ENCODE data around the gene COMMD3. TPM values are rescaled to one million over a fixed set of nuclear protein-coding genes. Genes with fewer than 3 reads are reported as not detected.

Gene COMMD3
- total RNA-seq, 2 donors from 2014 or later: 10.4 to 14.9 TPM

DNA sequence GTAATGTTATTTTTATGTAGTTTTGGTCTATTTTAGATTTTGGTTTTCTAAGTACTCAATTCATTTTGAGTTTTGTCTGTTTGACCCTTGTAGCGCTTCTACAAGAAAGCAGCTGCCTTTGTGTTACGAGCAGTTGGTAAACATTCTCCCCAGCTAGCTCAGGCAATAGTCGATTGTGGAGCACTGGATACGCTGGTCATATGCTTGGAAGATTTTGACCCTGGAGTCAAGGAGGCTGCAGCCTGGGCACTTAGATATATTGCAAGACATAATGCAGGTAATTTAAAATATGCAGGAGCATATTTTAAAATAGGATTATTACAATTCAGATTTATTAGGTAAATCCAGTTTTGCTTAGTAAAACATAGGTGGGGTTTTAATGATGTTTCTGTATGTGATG is 52.2 kb downstream of the COMMD3 start:
- Mint-ChIP-seq H3K9me3 (no peaks in the 10 kb centered on the region), H3K4me3 (no peak overlapping the region), H3K36me3 (ENCODE audit: low read depth) (no peaks in the 10 kb centered on the region), H3K27me3 (ENCODE audit: insufficient read depth) (no peaks in the 10 kb centered on the region), H3K27ac (no peak overlapping the region), H3K4me1 (no peaks in the 10 kb centered on the region)
- Histone ChIP-seq H3K27ac (ENCODE audit: low read depth, low read length) (no peak overlapping the region), H3K9me3 (ENCODE audit: control insufficient read depth, low read length) (no peaks in the 10 kb centered on the region), H3K9ac (ENCODE audit: extremely low read depth, low read length, poor library complexity, severe bottlenecking) (no peak overlapping the region), H3K27me3 (ENCODE audit: control insufficient read depth, insufficient read depth, low read length, poor library complexity, severe bottlenecking) (no peaks in the 10 kb centered on the region), H3K4me1 (ENCODE audit: control insufficient read depth, insufficient read depth, low read length) (no peaks in the 10 kb centered on the region), H3K4me3 (ENCODE audit: low read length) (no peak overlapping the region), H3K36me3 (ENCODE audit: control insufficient read depth, insufficient read depth, low read length) (no peaks in the 10 kb centered on the region)
- TF ChIP-seq, protein P1, sequence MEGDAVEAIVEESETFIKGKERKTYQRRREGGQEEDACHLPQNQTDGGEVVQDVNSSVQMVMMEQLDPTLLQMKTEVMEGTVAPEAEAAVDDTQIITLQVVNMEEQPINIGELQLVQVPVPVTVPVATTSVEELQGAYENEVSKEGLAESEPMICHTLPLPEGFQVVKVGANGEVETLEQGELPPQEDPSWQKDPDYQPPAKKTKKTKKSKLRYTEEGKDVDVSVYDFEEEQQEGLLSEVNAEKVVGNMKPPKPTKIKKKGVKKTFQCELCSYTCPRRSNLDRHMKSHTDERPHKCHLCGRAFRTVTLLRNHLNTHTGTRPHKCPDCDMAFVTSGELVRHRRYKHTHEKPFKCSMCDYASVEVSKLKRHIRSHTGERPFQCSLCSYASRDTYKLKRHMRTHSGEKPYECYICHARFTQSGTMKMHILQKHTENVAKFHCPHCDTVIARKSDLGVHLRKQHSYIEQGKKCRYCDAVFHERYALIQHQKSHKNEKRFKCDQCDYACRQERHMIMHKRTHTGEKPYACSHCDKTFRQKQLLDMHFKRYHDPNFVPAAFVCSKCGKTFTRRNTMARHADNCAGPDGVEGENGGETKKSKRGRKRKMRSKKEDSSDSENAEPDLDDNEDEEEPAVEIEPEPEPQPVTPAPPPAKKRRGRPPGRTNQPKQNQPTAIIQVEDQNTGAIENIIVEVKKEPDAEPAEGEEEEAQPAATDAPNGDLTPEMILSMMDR (conservative IDR thresholded peaks at IDR 0.05): no peak
- 83 to 92% methylated on average over 2 to 4 of the region's 4 CpGs for WGBS, 2 experiments (ENCODE audit: insufficient coverage in 1 of 2, insufficient read length in 1 of 2)
- no peak for DNase-seq

- Histone ChIP-seq H3K27ac (ENCODE audit: low read depth, low read length) (no peak overlapping the region), H3K4me3 (ENCODE audit: low read length) (no peak overlapping the region), H3K36me3 (ENCODE audit: control insufficient read depth, insufficient read depth, low read length) (no peaks in the 10 kb centered on the region), H3K9ac (ENCODE audit: extremely low read depth, low read length, poor library complexity, severe bottlenecking) (no peak overlapping the region), H3K27me3 (ENCODE audit: control insufficient read depth, insufficient read depth, low read length, poor library complexity, severe bottlenecking) (no peaks in the 10 kb centered on the region), H3K4me1 (ENCODE audit: control insufficient read depth, insufficient read depth, low read length) (no peaks in the 10 kb centered on the region), H3K9me3 (ENCODE audit: control insufficient read depth, low read length) (no peaks in the 10 kb centered on the region)
- TF ChIP-seq, protein P1 (conservative IDR thresholded peaks at IDR 0.05): no peak
- no peaks in the 10 kb centered on the region for H3K9me3 Mint-ChIP-seq
- 85% methylated on average over 1 of the region's 2 CpGs; no CpG with 5 or more reads in 1 of the 2 experiments for WGBS, 2 experiments (ENCODE audit: insufficient coverage in 1 of 2, insufficient read length in 1 of 2)
- H3K27ac Mint-ChIP-seq: no peak overlapping the region
- DNase-seq: no peak
- H3K36me3 Mint-ChIP-seq (ENCODE audit: low read depth): no peaks in the 10 kb centered on the region
- H3K27me3 Mint-ChIP-seq (ENCODE audit: insufficient read depth): no peaks in the 10 kb centered on the region
- H3K4me3 Mint-ChIP-seq: no peak overlapping the region
- no peaks in the 10 kb centered on the region for H3K4me1 Mint-ChIP-seq
These were observed 52.8 kb downstream of the COMMD3 start for GRCh38 chr10:22368981-22369380.

GRCh38 chr10:22369434-22370072 is 53.4 kb downstream of the COMMD3 start:
- no peaks in the 10 kb centered on the region for H3K36me3 ChIP-seq (ENCODE audit: control insufficient read depth, insufficient read depth, low read length)
- Mint-ChIP-seq H3K4me1 (no peaks in the 10 kb centered on the region), H3K36me3 (ENCODE audit: low read depth) (no peaks in the 10 kb centered on the region), H3K27ac (no peak overlapping the region), H3K9me3 (no peaks in the 10 kb centered on the region), H3K4me3 (no peak overlapping the region), H3K27me3 (ENCODE audit: insufficient read depth) (no peaks in the 10 kb centered on the region)
- H3K4me1 ChIP-seq (ENCODE audit: control insufficient read depth, insufficient read depth, low read length): no peaks in the 10 kb centered on the region
- no peak overlapping the region for H3K4me3 ChIP-seq (ENCODE audit: low read length)
- H3K27me3 ChIP-seq (ENCODE audit: control insufficient read depth, insufficient read depth, low read length, poor library complexity, severe bottlenecking): no peaks in the 10 kb centered on the region
- no peaks in the 10 kb centered on the region for H3K9me3 ChIP-seq (ENCODE audit: control insufficient read depth, low read length)
- TF ChIP-seq, protein P1 (conservative IDR thresholded peaks at IDR 0.05): no peak
- no peak overlapping the region for H3K27ac ChIP-seq (ENCODE audit: low read depth, low read length)
- no peak overlapping the region for H3K9ac ChIP-seq (ENCODE audit: extremely low read depth, low read length, poor library complexity, severe bottlenecking)
- WGBS, 2 experiments (ENCODE audit: insufficient coverage in 1 of 2, insufficient read length in 1 of 2): 92 to 97% methylated on average over 3 to 5 of the region's 5 CpGs
- no peak for DNase-seq

Other genes starting within 250 kb of the COMMD3 start
- gene EBLN1, start 98.4 kb upstream of the COMMD3 start, total RNA-seq: not detected
- 10 to 100 TPM; 12.2 to 15.5 TPM for gene BMI1, start 4.7 kb downstream of the COMMD3 start, total RNA-seq
- gene SPAG6, start 29.1 kb downstream of the COMMD3 start, total RNA-seq: 1 to 10 TPM; 1.1 to 2.1 TPM